Skeletal muscle tissue (tissue), 4 donors: ENCODE data around the gene HTN3. TPM values are rescaled to one million over a fixed set of nuclear protein-coding genes. Genes with fewer than 3 reads are reported as not detected.

ENCODE experiments used
- H3K27ac ChIP-seq: one replicate; pipeline ENCODE4 v1.7.0; 2013; ENCODE audit warnings: mild to moderate bottlenecking, low read depth, low read length, inconsistent platforms
- H3K27me3 ChIP-seq, 3 donors: one replicate each; pipeline ENCODE4 v1.7.0; 2013; ENCODE audit warnings: low read length in 3 of 3; ENCODE audit not compliant: control insufficient read depth in 3 of 3, insufficient read depth in 3 of 3
- H3K36me3 ChIP-seq, 3 donors: one replicate each; pipeline ENCODE4 v1.7.0; 2013; ENCODE audit warnings: low read length in 3 of 3; ENCODE audit not compliant: control insufficient read depth in 3 of 3, insufficient read depth in 3 of 3
- H3K4me1 ChIP-seq, 3 donors: one replicate each; pipeline ENCODE4 v1.7.0; 2013; ENCODE audit warnings: low read length in 3 of 3, mild to moderate bottlenecking in 3 of 3; ENCODE audit not compliant: control insufficient read depth in 3 of 3, insufficient read depth in 3 of 3
- H3K4me3 ChIP-seq, 3 donors: one replicate each; pipeline ENCODE4 v1.7.0; 2013; ENCODE audit warnings: low read length in 3 of 3
- H3K9ac ChIP-seq, 3 donors: one replicate each; pipeline ENCODE4 v1.7.0; 2013; ENCODE audit warnings: low read length in 3 of 3, mild to moderate bottlenecking in 3 of 3, moderate library complexity in 2 of 3, low read depth in 1 of 3
- H3K9me3 ChIP-seq, 3 donors: one replicate each; pipeline ENCODE4 v1.7.0; 2013; ENCODE audit warnings: low read length in 3 of 3; ENCODE audit not compliant: control insufficient read depth in 3 of 3
- total RNA-seq: library from RNA; depleted of rRNA; stranded (reverse); fragments of >200 nt; gene quantifications from one replicate; pipeline ENCODE4 v1.2.3, GENCODE V29; 2014
- donor health status: Osteomylitis.

The HTN3 gene
- total RNA-seq, 1 donor from 2014 or later = not detected

DNA sequence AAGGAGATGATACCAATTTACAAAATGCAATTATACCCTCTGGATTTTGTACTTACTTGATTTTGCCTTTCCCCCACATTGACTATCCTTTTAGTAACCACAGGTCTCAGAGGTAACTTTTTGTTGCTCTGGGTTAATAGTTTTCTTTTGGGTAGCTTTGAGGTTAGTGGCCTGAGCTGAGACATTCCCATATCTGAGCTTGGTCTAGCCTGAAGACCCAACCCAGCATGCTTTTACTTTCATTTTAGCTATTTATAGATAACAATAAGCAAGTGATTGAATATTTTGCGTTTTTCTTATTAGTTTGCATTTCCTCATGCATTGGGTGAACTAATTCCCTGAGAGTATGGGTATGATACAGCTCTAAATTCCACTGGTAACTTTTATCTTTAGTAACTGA is 33.7 kb downstream of the HTN3 start:
- H3K27ac ChIP-seq = no peak overlapping the region
- no peaks in the 10 kb centered on the region for H3K4me1 ChIP-seq

DNA sequence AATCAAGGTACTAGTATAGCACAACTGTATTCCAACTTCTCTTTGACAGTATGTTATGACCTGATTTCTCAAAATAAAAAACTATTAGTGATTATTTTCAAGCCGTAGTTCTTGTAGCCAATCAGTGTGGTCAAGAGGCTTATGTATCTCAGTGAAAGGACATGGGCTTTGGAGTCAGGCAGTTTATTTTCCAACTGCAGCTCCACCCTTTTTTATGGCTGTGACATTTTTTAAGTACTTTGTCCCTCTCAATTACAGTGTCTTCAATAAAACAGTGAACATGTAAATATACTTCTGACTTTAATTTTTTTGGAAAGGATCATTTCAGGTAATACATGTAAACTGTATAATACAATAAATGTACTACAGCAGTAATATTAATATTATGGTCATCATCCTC is 51.9 kb downstream of the HTN3 start:
- Histone ChIP-seq H3K9ac (no peak overlapping the region), H3K9me3 (no peaks in the 10 kb centered on the region), H3K27ac (no peak overlapping the region), H3K4me3 (no peak overlapping the region), H3K36me3 (no peaks in the 10 kb centered on the region), H3K4me1 (no peaks in the 10 kb centered on the region), H3K27me3 (no peaks in the 10 kb centered on the region)

More for the DNA sequence above, 33.7 kb downstream of the HTN3 start:
- Histone ChIP-seq H3K4me3 (no peak overlapping the region), H3K27me3 (no peaks in the 10 kb centered on the region), H3K9me3 (no peaks in the 10 kb centered on the region), H3K9ac (no peak overlapping the region), H3K36me3 (no peaks in the 10 kb centered on the region)

Other genes starting within 250 kb of the HTN3 start
- 29.7 TPM for gene SULT1E1, start 168.3 kb upstream of the HTN3 start, total RNA-seq
- not detected for gene CSN1S1, start 97.4 kb upstream of the HTN3 start, total RNA-seq
- not detected for gene CSN2, start 62.7 kb upstream of the HTN3 start, total RNA-seq
- not detected for gene STATH, start 32.5 kb upstream of the HTN3 start, total RNA-seq
- gene HTN1, start 22.0 kb downstream of the HTN3 start, total RNA-seq = not detected
- gene PRR27, start 125.8 kb downstream of the HTN3 start, total RNA-seq = not detected
- gene ODAM, start 167.3 kb downstream of the HTN3 start, total RNA-seq = not detected
- not detected for gene FDCSP, start 197.7 kb downstream of the HTN3 start, total RNA-seq
- not detected for gene CSN3, start 214.1 kb downstream of the HTN3 start, total RNA-seq